Measurements from ENCODE around the gene OR5B21.

GRCh38 chr11:58508005-58508404, at the start of gene OR5B21:
- TF ChIP-seq POLR2A (IDR thresholded peaks at IDR 0.05) (no peak), EP300 (IDR thresholded peaks at IDR 0.05) (no peak)
- TF ChIP-seq, protein P1, sequence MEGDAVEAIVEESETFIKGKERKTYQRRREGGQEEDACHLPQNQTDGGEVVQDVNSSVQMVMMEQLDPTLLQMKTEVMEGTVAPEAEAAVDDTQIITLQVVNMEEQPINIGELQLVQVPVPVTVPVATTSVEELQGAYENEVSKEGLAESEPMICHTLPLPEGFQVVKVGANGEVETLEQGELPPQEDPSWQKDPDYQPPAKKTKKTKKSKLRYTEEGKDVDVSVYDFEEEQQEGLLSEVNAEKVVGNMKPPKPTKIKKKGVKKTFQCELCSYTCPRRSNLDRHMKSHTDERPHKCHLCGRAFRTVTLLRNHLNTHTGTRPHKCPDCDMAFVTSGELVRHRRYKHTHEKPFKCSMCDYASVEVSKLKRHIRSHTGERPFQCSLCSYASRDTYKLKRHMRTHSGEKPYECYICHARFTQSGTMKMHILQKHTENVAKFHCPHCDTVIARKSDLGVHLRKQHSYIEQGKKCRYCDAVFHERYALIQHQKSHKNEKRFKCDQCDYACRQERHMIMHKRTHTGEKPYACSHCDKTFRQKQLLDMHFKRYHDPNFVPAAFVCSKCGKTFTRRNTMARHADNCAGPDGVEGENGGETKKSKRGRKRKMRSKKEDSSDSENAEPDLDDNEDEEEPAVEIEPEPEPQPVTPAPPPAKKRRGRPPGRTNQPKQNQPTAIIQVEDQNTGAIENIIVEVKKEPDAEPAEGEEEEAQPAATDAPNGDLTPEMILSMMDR (IDR thresholded peaks at IDR 0.05), result no peak
